ENCODE measurements around the gene NTF4. TPM values are rescaled to one million over a fixed set of nuclear protein-coding genes. Genes with fewer than 3 reads are reported as not detected.
"Not testable (repeated sequence)": the region's sequence is repeated elsewhere in the genome, so short reads cannot be mapped to it uniquely, and the experiment has no call there.

NTF4 gene
- total and polyA plus RNA-seq, 8 donors = 0.09 TPM; not detected in 7

GRCh38 chr19:49049011-49049410 lies 15.6 kb downstream of the NTF4 start, which contains the start of gene CGB8:
Gene CGB8 (minus strand): TSS chr19:49049111. CDS start chr19:49048739, 372 bp downstream.
- DNase-seq; H3K4me1 ChIP-seq; H3K27ac ChIP-seq; H3K27me3 ChIP-seq; H3K36me3 ChIP-seq; intact Hi-C loops (cut with DNase I); FAIRE-seq; ATAC-seq; H3K9me3 ChIP-seq; H3K4me3 ChIP-seq: not testable (repeated sequence)
- 62 to 64% methylated on average over 8 to 10 of the region's 12 CpGs for WGBS, 2 donors

- DNase-seq; H3K4me3 ChIP-seq; H3K9me3 ChIP-seq; H3K27me3 ChIP-seq; ATAC-seq; H3K36me3 ChIP-seq; intact Hi-C loops (cut with DNase I); H3K4me1 ChIP-seq; FAIRE-seq; H3K27ac ChIP-seq: not testable (repeated sequence)
- 59 to 63% methylated on average over 14 to 15 of the region's 15 CpGs for WGBS, 2 donors
These were observed 21.1 kb downstream of the NTF4 start, which contains the start of gene CGB5 for GRCh38 chr19:49043548-49043947. Gene CGB5 (plus strand): TSS chr19:49043848. CDS start chr19:49044210, 362 bp downstream.

- H3K4me3 ChIP-seq; DNase-seq; H3K9me3 ChIP-seq; H3K27ac ChIP-seq; H3K4me1 ChIP-seq; H3K27me3 ChIP-seq; H3K36me3 ChIP-seq; FAIRE-seq; ATAC-seq; intact Hi-C loops (cut with DNase I): not testable (repeated sequence)
- WGBS, 2 donors = 58 to 62% methylated on average over 2 of the region's 4 CpGs
These were observed 22.0 kb downstream of the NTF4 start for GRCh38 chr19:49042666-49043065.

GRCh38 chr19:49042177-49042576 lies 22.4 kb downstream of the NTF4 start:
- ATAC-seq = no peak
- FAIRE-seq = no peak
- Histone ChIP-seq H3K36me3 (no peaks in the 10 kb centered on the region), H3K4me1 (no peaks in the 10 kb centered on the region), H3K9me3 (no peaks in the 10 kb centered on the region), H3K4me3 (no peak overlapping the region), H3K27me3 (no peaks in the 10 kb centered on the region), H3K27ac (no peak overlapping the region)
- intact Hi-C loops (cut with DNase I) = no loop called here
- TF ChIP-seq CTCF (IDR thresholded peaks at IDR 0.05) = no peak
- no peak for DNase-seq
- 56 to 64% methylated on average over 17 of the region's 17 CpGs for WGBS, 2 donors

GRCh38 chr19:49039736-49040135 lies 24.9 kb downstream of the NTF4 start:
- H3K27ac ChIP-seq; H3K27me3 ChIP-seq; ATAC-seq; H3K4me1 ChIP-seq; H3K9me3 ChIP-seq; intact Hi-C loops (cut with DNase I); DNase-seq; H3K4me3 ChIP-seq; FAIRE-seq; H3K36me3 ChIP-seq: not testable (repeated sequence)
- WGBS, 2 donors = 40 to 59% methylated on average over 6 to 9 of the region's 9 CpGs

- H3K36me3 ChIP-seq; ATAC-seq; DNase-seq; H3K9me3 ChIP-seq; H3K27ac ChIP-seq; H3K27me3 ChIP-seq; H3K4me3 ChIP-seq; intact Hi-C loops (cut with DNase I); H3K4me1 ChIP-seq; FAIRE-seq: not testable (repeated sequence)
- WGBS, 2 donors = 69 to 73% methylated on average over 26 of the region's 26 CpGs
These were observed 25.9 kb downstream of the NTF4 start for GRCh38 chr19:49038557-49039276.

GRCh38 chr19:49038111-49038510 lies 26.5 kb downstream of the NTF4 start:
- H3K4me1 ChIP-seq; H3K9me3 ChIP-seq; H3K27me3 ChIP-seq; ATAC-seq; H3K36me3 ChIP-seq; intact Hi-C loops (cut with DNase I); FAIRE-seq; H3K4me3 ChIP-seq; DNase-seq; H3K27ac ChIP-seq: not testable (repeated sequence)
- WGBS, 2 donors = 73 to 77% methylated on average over 5 to 8 of the region's 8 CpGs

- ATAC-seq, DNase-seq, FAIRE-seq: not testable (repeated sequence)
These were observed 27.8 kb downstream of the NTF4 start, which contains the start of gene CGB1 for GRCh38 chr19:49036815-49037214. Gene CGB1 (minus strand): TSS chr19:49036895. CDS start chr19:49036711, 184 bp downstream.

More at GRCh38 chr19:49036815-49037214, 27.8 kb downstream of the NTF4 start, which contains the start of gene CGB1:
- 42 to 58% methylated on average over 15 to 18 of the region's 18 CpGs for WGBS, 2 donors
- H3K36me3 ChIP-seq; H3K9me3 ChIP-seq; H3K27me3 ChIP-seq; H3K27ac ChIP-seq; H3K4me1 ChIP-seq; H3K4me3 ChIP-seq; intact Hi-C loops (cut with DNase I): not testable (repeated sequence)
- TF ChIP-seq CTCF (IDR thresholded peaks at IDR 0.05) = peak in 2 of 4 donors; percentile 13 to 21
